Heart right ventricle (tissue), 16 donors: ENCODE data around the gene ADARB2. TPM values are rescaled to one million over a fixed set of nuclear protein-coding genes. Genes with fewer than 3 reads are reported as not detected.

Experiments
- ATAC-seq, 8 donors: fragments of 200-7000 bp; cut with Tn5 transposase; one replicate each; pipeline ENCODE4 v1.9.1; 2020; ENCODE audit warnings: mild to moderate bottlenecking in 8 of 8, moderate library complexity in 8 of 8, moderate number of reproducible peaks in 1 of 8
- DNase-seq, 2 donors: peaks; one replicate each; pipeline ENCODE4 v3.0.0-alpha.2; 2020
- H3K27ac ChIP-seq, 10 donors: fragments of 200-600 bp; sonication (generic) in 2 of 10; one replicate each; pipeline versions ENCODE4 v1.5.0 to v1.8.0; 2020 to 2022; ENCODE audit warnings: mild to moderate bottlenecking in 3 of 10
- H3K27me3 ChIP-seq, 7 donors: fragments of 200-600 bp; one replicate each; pipeline ENCODE4 v1.8.0; 2021 to 2022; ENCODE audit warnings: mild to moderate bottlenecking in 2 of 7
- H3K36me3 ChIP-seq, 9 donors: fragments of 200-600 bp; sonication (generic) in 1 of 9; one replicate each; pipeline versions ENCODE4 v1.5.0 to v1.8.0; 2020 to 2022; ENCODE audit warnings: mild to moderate bottlenecking in 2 of 9
- H3K4me1 ChIP-seq, 9 donors: fragments of 200-600 bp; sonication (generic) in 1 of 9; one replicate each; pipeline versions ENCODE4 v1.5.0 to v1.8.0; 2020 to 2022; ENCODE audit warnings: mild to moderate bottlenecking in 4 of 9
- H3K4me3 ChIP-seq, 10 donors: fragments of 200-600 bp; sonication (generic) in 2 of 10; one replicate each; pipeline versions ENCODE4 v1.5.0 to v1.8.0; 2020 to 2022; ENCODE audit warnings: mild to moderate bottlenecking in 7 of 10, moderate library complexity in 2 of 10
- H3K9me3 ChIP-seq, 11 donors: fragments of 200-600 bp in 10 of 11; sonication (generic) in 2 of 11; one replicate each; pipeline versions ENCODE4 v1.5.0 to v1.8.0; 2013 to 2022; ENCODE audit warnings: mild to moderate bottlenecking in 2 of 11, control low read depth in 1 of 11, moderate library complexity in 1 of 11
- CTCF ChIP-seq, 9 donors: fragments of 200-600 bp; sonication (generic) in 2 of 9; IDR thresholded peaks; one replicate each; pipeline versions ENCODE4 v1.5.0 to v1.8.0; 2021 to 2022; ENCODE audit warnings: antibody characterized with exemption in 9 of 9, mild to moderate bottlenecking in 5 of 9, moderate library complexity in 1 of 9
- WGBS, 2 donors: extraction: QIAGEN DNeasy Blood & Tissue Kit; methylation state at CpG; one replicate each; pipeline ENCODE4 v1.1.7; 2013; ENCODE audit warnings: inconsistent platforms in 1 of 2; 5-methylcytosine and 5-hydroxymethylcytosine counted together
- intact Hi-C, 10 donors: fragments of 100-400 bp; cut with DNase I; formaldehyde crosslinking; loops; one replicate each; pipeline versions ENCODE4 v1.11.1 to v1.14.2; 2022
- polyA plus RNA-seq, 2 donors: library from polyadenylated mRNA; stranded (reverse); fragments of 200-250 nt; gene quantifications; one replicate each; pipeline ENCODE4 v1.2.3, GENCODE V29; 2013
- total RNA-seq, 10 donors: library from RNA; stranded (reverse); fragmentation: NEBNext Ultra II Directional in 3 of 10; extraction: Animal tissue kit (Norgen Biotek cat#: 25700) in 3 of 10; gene quantifications; one replicate each; pipeline versions ENCODE4 v1.2.1 to v1.2.4, GENCODE V29; 2021 to 2023
- donor health status: Arrhythmogenic right ventricular cardiomyopathy.
- donor health status: ischemic (EF 13 %, LVEDD 7.1; RV severe dilation, severe dysfunction).
- donor health status: healthy with polysubstance abuse.
- donor health status: DM: no; HTN: yes; CAD: no.
- donor health status: DM: no; HTN: no; CAD: no.
- donor health status: ischemic (EF 25% LVEDD 6.9; RV normal size, moderate dysfunction).
- donor health status: ischemic (EF 25% LVEDD 5.7; RV mildly dilated, moderate dysfunction).
- donor health status: healthy.
- donor health status: DM: yes; HTN: yes; CAD: no.
- donor health status: Ischemic cardiomyopathy.
- donor health status: ischemic (EF 35%, LVEDD 5.7; RV mildly dilated, moderate dysfunction).
- donor health status: nonischemic (EF 11% LVEDD 7.7; RV severe dilation, severe dysfunction).
- donor health status: DM: yes; HTN: yes; CAD: no.
- donor health status: PGD.
- donor health status: ischemic (EF 29% LVEDD 5.4; RV normal size, mild dysfunction).
- donor health status: nonischemic (EF 23%, LVEDD 6.1; RV moderate dilation, normal function).

ADARB2 gene
- total and polyA plus RNA-seq, 12 donors, result 0.08 to 0.47 (median 0.17) TPM; not detected in 2

- Histone ChIP-seq H3K9me3 (peaks cover 0 to 30% (median 13%) of the 10 kb centered on the region in 11 donors), H3K27ac (no peak overlapping the region), H3K4me1 (no peaks in the 10 kb centered on the region), H3K27me3 (peaks cover 0 to 32% (median 6%) of the 10 kb centered on the region in 7 donors), H3K4me3 (no peak overlapping the region), H3K36me3 (no peaks in the 10 kb centered on the region)
- no peak for ATAC-seq
- intact Hi-C loops, result loop anchor here in 1 of 10 donors (10.0 kb wide), 1 partner anchor 62 kb away; no protein-coding TSS in a partner anchor
- DNase-seq, result no peak
- whole genome bisulfite sequencing, 2 donors, result 96% methylated on average over 25 of the region's 25 CpGs
- TF ChIP-seq CTCF (IDR thresholded peaks at IDR 0.05), result no peak
Observed at GRCh38 chr10:1746796-1747195, 9.5 kb upstream of the ADARB2 start.

GRCh38 chr10:1745780-1746456, 8.6 kb upstream of the ADARB2 start:
- Histone ChIP-seq H3K27me3 (peaks cover 0 to 40% (median 13%) of the 10 kb centered on the region in 7 donors), H3K27ac (no peak overlapping the region), H3K9me3 (peaks cover 0 to 25% (median 5%) of the 10 kb centered on the region in 11 donors), H3K4me1 (no peaks in the 10 kb centered on the region), H3K36me3 (no peaks in the 10 kb centered on the region), H3K4me3 (no peak overlapping the region)
- intact Hi-C loops, result loop anchor here in 1 of 10 donors (10.0 kb wide), 1 partner anchor 61 kb away; no protein-coding TSS in a partner anchor
- TF ChIP-seq CTCF (IDR thresholded peaks at IDR 0.05), result no peak
- 66 to 75% methylated on average over 9 of the region's 9 CpGs for WGBS, 2 donors
- no peak for DNase-seq
- ATAC-seq, result peak in 1 of 8 donors; percentile 30

- peaks cover 0 to 53% (median 27%) of the 10 kb centered on the region in 7 donors for H3K27me3 ChIP-seq
- no peak overlapping the region for H3K4me3 ChIP-seq
- no peaks in the 10 kb centered on the region for H3K36me3 ChIP-seq
- TF ChIP-seq CTCF (IDR thresholded peaks at IDR 0.05), result no peak
- H3K9me3 ChIP-seq, result peaks cover 0 to 15% (median 5%) of the 10 kb centered on the region in 11 donors
- no peak for ATAC-seq
- 86 to 87% methylated on average over 12 of the region's 12 CpGs for WGBS, 2 donors
- no peak for DNase-seq
- intact Hi-C loops, result loop anchor here in 1 of 10 donors (10.0 kb wide), 1 partner anchor 60 kb away; no protein-coding TSS in a partner anchor
- no peaks in the 10 kb centered on the region for H3K4me1 ChIP-seq
- H3K27ac ChIP-seq, result no peak overlapping the region
Observed at GRCh38 chr10:1744524-1744923, 7.2 kb upstream of the ADARB2 start.

GRCh38 chr10:1743141-1743540, 5.8 kb upstream of the ADARB2 start:
- Histone ChIP-seq H3K4me1 (no peaks in the 10 kb centered on the region), H3K9me3 (peaks cover 0 to 8% (median 0%) of the 10 kb centered on the region in 11 donors), H3K4me3 (no peak overlapping the region), H3K36me3 (no peaks in the 10 kb centered on the region), H3K27ac (no peak overlapping the region), H3K27me3 (peaks cover 0 to 67% (median 39%) of the 10 kb centered on the region in 7 donors)
- ATAC-seq (no peak), DNase-seq (no peak)
- no peak for TF ChIP-seq CTCF (IDR thresholded peaks at IDR 0.05)
- WGBS, 2 donors, result 60 to 66% methylated on average over 10 of the region's 10 CpGs
- intact Hi-C loops, result loop anchor here in 1 of 10 donors (10.0 kb wide), 1 partner anchor 58 kb away; no protein-coding TSS in a partner anchor
